ENCODE data around the gene IL22RA2.

IL22RA2 gene

DNA sequence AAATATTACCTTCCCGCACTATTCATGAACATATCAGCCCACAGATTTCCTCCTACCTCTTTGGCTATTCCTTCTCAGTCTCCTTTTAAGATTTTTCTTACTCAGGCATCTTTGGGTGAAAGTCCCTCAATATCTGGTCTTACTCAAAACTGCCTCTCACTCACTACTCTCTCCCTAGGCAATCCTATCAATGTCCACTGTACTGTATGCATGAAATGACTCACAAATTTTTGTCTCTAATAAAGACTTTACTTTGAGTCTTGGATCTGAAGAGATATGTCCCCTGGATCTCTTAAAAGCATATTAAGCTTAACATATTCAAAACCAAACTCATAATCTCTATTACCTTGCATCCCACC lies 24.4 kb downstream of the IL22RA2 start:
- no peak overlapping the region for H3K4ac ChIP-seq (ENCODE audit: low read length)
- DNase-seq (ENCODE audit: low spot score) = no peak
- no peak overlapping the region for H2AFZ ChIP-seq (ENCODE audit: low read length)
- no peak overlapping the region for H2BK5ac ChIP-seq (ENCODE audit: low read length)
- no peak overlapping the region for H3K4me3 ChIP-seq (ENCODE audit: low read length in 2 of 2)
- no peak overlapping the region for H2AK5ac ChIP-seq (ENCODE audit: low read depth, low read length)
- no peaks in the 10 kb centered on the region for H3K9me3 ChIP-seq (replicated peaks in 1 of 2; ENCODE audit: control insufficient read depth in 2 of 2, insufficient read depth in 1 of 2, low read depth in 1 of 2, low read length in 2 of 2)
- no peak overlapping the region for H3K18ac ChIP-seq (ENCODE audit: low read length)
- no peak overlapping the region for H2BK120ac ChIP-seq (ENCODE audit: low read depth, low read length)
- H3K4me2 ChIP-seq (ENCODE audit: insufficient read depth, low read length, poor library complexity, severe bottlenecking) = no peak overlapping the region
- H3K23ac ChIP-seq (ENCODE audit: low read depth, low read length, poor library complexity) = no peak overlapping the region
- no peak overlapping the region for H3K14ac ChIP-seq (ENCODE audit: low read length)
- H3K27ac ChIP-seq (replicated peaks; ENCODE audit: low read length) = no peak overlapping the region
- H3K9ac ChIP-seq (ENCODE audit: low read depth, low read length, poor library complexity) = no peak overlapping the region
- peaks cover 0 to 3% (median 0%) of the 10 kb centered on the region in 3 experiments for H3K27me3 ChIP-seq (ENCODE audit: control insufficient read depth in 3 of 3, insufficient read depth in 3 of 3, low read depth in 1 of 3, low read length in 3 of 3)
- no peaks in the 10 kb centered on the region for H3K4me1 ChIP-seq (ENCODE audit: control insufficient read depth in 2 of 2, insufficient read depth in 1 of 2, low read depth in 1 of 2, low read length in 2 of 2)
- no peak overlapping the region for H4K8ac ChIP-seq (ENCODE audit: low read depth, low read length)
- H3K79me1 ChIP-seq (ENCODE audit: low read depth, low read length) = no peaks in the 10 kb centered on the region
- H2BK15ac ChIP-seq (ENCODE audit: low read length) = no peak overlapping the region
- H3K36me3 ChIP-seq (replicated peaks in 1 of 2; ENCODE audit: control insufficient read depth in 2 of 2, insufficient read depth in 2 of 2, low read length in 2 of 2) = no peaks in the 10 kb centered on the region
- H2BK12ac ChIP-seq (ENCODE audit: low read length) = no peak overlapping the region
- H4K91ac ChIP-seq (ENCODE audit: low read depth, low read length, poor library complexity) = no peak overlapping the region
- no CpG with 5 or more reads among the region's 1 CpG for WGBS, 2 donors (ENCODE audit: extremely low coverage in 2 of 2, insufficient read length in 2 of 2, insufficient replicate concordance in 1 of 2)

DNA sequence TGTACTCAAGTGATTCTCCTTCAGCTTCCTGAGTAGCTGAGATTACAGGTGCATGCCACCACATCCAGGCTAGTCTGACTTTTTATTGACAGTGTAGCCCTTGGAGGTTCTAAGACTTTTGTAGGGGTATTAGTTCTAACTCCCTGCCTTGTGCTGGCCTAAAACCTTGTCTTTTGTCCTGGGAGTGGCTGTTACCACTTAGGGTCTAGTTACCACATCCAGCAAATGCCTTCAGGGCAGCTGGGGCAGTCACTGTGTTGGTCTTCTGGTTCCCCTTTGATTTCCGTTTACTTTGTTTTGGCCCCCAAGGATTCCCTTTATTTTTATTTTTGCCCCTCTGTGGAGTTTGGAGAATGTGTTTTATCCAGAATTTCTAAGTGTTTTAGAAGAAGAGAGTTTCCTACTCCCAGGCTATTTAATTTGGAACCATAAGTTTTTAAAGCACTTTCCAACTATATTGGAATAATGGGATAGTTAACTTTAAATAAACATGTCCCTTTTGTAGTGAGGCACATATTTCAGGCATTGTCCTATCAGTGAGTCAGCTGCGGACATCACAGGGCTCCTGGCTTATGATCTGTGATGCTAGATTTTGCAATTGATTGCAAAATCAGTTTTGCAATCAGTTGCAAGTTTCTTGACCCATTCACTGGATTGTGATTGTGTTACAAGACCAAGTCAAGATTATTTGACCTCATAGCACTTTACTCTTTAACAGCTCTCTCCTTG lies 25.0 kb downstream of the IL22RA2 start:
- no peak overlapping the region for H4K91ac ChIP-seq (ENCODE audit: low read depth, low read length, poor library complexity)
- DNase-seq (ENCODE audit: low spot score) = no peak
- no peak overlapping the region for H3K23ac ChIP-seq (ENCODE audit: low read depth, low read length, poor library complexity)
- H2AFZ ChIP-seq (ENCODE audit: low read length) = no peak overlapping the region
- no peaks in the 10 kb centered on the region for H3K9me3 ChIP-seq (replicated peaks in 1 of 2; ENCODE audit: control insufficient read depth in 2 of 2, insufficient read depth in 1 of 2, low read depth in 1 of 2, low read length in 2 of 2)
- H3K27me3 ChIP-seq (ENCODE audit: control insufficient read depth in 3 of 3, insufficient read depth in 3 of 3, low read depth in 1 of 3, low read length in 3 of 3) = peaks cover 0 to 4% (median 0%) of the 10 kb centered on the region in 3 experiments
- H2BK12ac ChIP-seq (ENCODE audit: low read length) = no peak overlapping the region
- H3K9ac ChIP-seq (ENCODE audit: low read depth, low read length, poor library complexity) = no peak overlapping the region
- H2BK5ac ChIP-seq (ENCODE audit: low read length) = no peak overlapping the region
- H2BK15ac ChIP-seq (ENCODE audit: low read length) = no peak overlapping the region
- H4K8ac ChIP-seq (ENCODE audit: low read depth, low read length) = no peak overlapping the region
- H2BK120ac ChIP-seq (ENCODE audit: low read depth, low read length) = no peak overlapping the region
- no peaks in the 10 kb centered on the region for H3K79me1 ChIP-seq (ENCODE audit: low read depth, low read length)
- no peaks in the 10 kb centered on the region for H3K4me1 ChIP-seq (ENCODE audit: control insufficient read depth in 2 of 2, insufficient read depth in 1 of 2, low read depth in 1 of 2, low read length in 2 of 2)
- no peak overlapping the region for H3K4me2 ChIP-seq (ENCODE audit: insufficient read depth, low read length, poor library complexity, severe bottlenecking)
- H3K14ac ChIP-seq (ENCODE audit: low read length) = no peak overlapping the region
- WGBS, 2 donors (ENCODE audit: extremely low coverage in 2 of 2, insufficient read length in 2 of 2, insufficient replicate concordance in 1 of 2) = no CpG with 5 or more reads among the region's 2 CpGs
- H3K4ac ChIP-seq (ENCODE audit: low read length) = no peak overlapping the region
- H3K27ac ChIP-seq (replicated peaks; ENCODE audit: low read length) = no peak overlapping the region
- H3K18ac ChIP-seq (ENCODE audit: low read length) = no peak overlapping the region
- H3K4me3 ChIP-seq (ENCODE audit: low read length in 2 of 2) = no peak overlapping the region
- H3K36me3 ChIP-seq (replicated peaks in 1 of 2; ENCODE audit: control insufficient read depth in 2 of 2, insufficient read depth in 2 of 2, low read length in 2 of 2) = no peaks in the 10 kb centered on the region
- H2AK5ac ChIP-seq (ENCODE audit: low read depth, low read length) = no peak overlapping the region

DNA sequence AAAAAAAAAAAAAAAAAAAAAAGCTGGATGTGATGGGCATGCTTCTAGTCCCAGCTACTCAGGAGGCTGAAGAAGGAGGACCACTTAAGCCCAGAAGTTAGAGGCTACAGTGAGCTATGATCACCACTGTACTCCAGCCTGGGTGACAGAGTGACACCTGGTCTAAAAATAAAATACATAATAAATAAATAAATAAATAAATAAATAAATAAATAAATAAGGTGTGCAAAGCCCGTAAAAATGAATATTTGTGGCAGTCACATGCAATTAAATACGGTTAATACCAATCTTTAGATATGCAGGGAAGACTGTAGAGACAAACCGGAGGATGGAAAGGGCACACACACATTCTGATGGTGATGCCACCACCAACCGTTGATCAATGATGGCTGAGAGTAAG lies 26.2 kb downstream of the IL22RA2 start:
- H3K27ac ChIP-seq (replicated peaks; ENCODE audit: low read length) = no peak overlapping the region
- H3K27me3 ChIP-seq (ENCODE audit: control insufficient read depth in 3 of 3, insufficient read depth in 3 of 3, low read depth in 1 of 3, low read length in 3 of 3) = peaks cover 0 to 8% (median 0%) of the 10 kb centered on the region in 3 experiments
- no peak overlapping the region for H2BK5ac ChIP-seq (ENCODE audit: low read length)
- no peak overlapping the region for H3K23ac ChIP-seq (ENCODE audit: low read depth, low read length, poor library complexity)
- no peak overlapping the region for H3K4me2 ChIP-seq (ENCODE audit: insufficient read depth, low read length, poor library complexity, severe bottlenecking)
- H2AFZ ChIP-seq (ENCODE audit: low read length) = no peak overlapping the region
- H2AK5ac ChIP-seq (ENCODE audit: low read depth, low read length) = no peak overlapping the region
- H4K8ac ChIP-seq (ENCODE audit: low read depth, low read length) = no peak overlapping the region
- no peaks in the 10 kb centered on the region for H3K79me1 ChIP-seq (ENCODE audit: low read depth, low read length)
- H3K18ac ChIP-seq (ENCODE audit: low read length) = no peak overlapping the region
- H4K91ac ChIP-seq (ENCODE audit: low read depth, low read length, poor library complexity) = no peak overlapping the region
- no peaks in the 10 kb centered on the region for H3K36me3 ChIP-seq (replicated peaks in 1 of 2; ENCODE audit: control insufficient read depth in 2 of 2, insufficient read depth in 2 of 2, low read length in 2 of 2)
- WGBS, 2 donors (ENCODE audit: extremely low coverage in 2 of 2, insufficient read length in 2 of 2, insufficient replicate concordance in 1 of 2) = no CpG with 5 or more reads among the region's 4 CpGs
- H2BK12ac ChIP-seq (ENCODE audit: low read length) = no peak overlapping the region
- DNase-seq (ENCODE audit: low spot score) = no peak
- H2BK15ac ChIP-seq (ENCODE audit: low read length) = no peak overlapping the region
- H2BK120ac ChIP-seq (ENCODE audit: low read depth, low read length) = no peak overlapping the region
- no peak overlapping the region for H3K9ac ChIP-seq (ENCODE audit: low read depth, low read length, poor library complexity)
- no peak overlapping the region for H3K4ac ChIP-seq (ENCODE audit: low read length)
- no peak overlapping the region for H3K4me3 ChIP-seq (ENCODE audit: low read length in 2 of 2)
- H3K9me3 ChIP-seq (replicated peaks in 1 of 2; ENCODE audit: control insufficient read depth in 2 of 2, insufficient read depth in 1 of 2, low read depth in 1 of 2, low read length in 2 of 2) = no peaks in the 10 kb centered on the region
- H3K4me1 ChIP-seq (ENCODE audit: control insufficient read depth in 2 of 2, insufficient read depth in 1 of 2, low read depth in 1 of 2, low read length in 2 of 2) = no peaks in the 10 kb centered on the region
- no peak overlapping the region for H3K14ac ChIP-seq (ENCODE audit: low read length)

DNA sequence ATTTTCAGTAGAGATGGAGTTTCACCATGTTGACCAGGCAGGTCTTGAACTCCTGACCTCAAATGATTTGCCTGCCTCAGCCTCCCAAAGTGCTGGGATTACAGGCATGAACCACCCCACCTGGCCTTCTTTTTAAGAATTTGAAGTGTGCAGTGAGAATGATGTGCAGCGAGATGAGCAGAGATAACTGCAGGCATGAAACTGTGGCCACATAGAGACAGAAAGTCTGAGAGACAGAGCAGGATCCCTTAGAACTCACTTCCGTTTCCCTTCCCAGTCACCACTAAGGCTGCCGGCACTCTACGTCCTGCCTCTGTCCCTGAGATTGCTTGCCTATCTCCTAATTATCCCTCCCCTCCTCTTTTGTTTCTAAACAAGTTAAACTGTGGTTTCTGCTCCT lies 27.2 kb downstream of the IL22RA2 start:
- Histone ChIP-seq H3K4ac (ENCODE audit: low read length) (no peak overlapping the region), H4K91ac (ENCODE audit: low read depth, low read length, poor library complexity) (no peak overlapping the region), H2AFZ (ENCODE audit: low read length) (no peak overlapping the region), H3K9me3 (replicated peaks in 1 of 2; ENCODE audit: control insufficient read depth in 2 of 2, insufficient read depth in 1 of 2, low read depth in 1 of 2, low read length in 2 of 2) (no peaks in the 10 kb centered on the region), H2BK5ac (ENCODE audit: low read length) (no peak overlapping the region), H3K18ac (ENCODE audit: low read length) (no peak overlapping the region), H3K27ac (replicated peaks; ENCODE audit: low read length) (no peak overlapping the region), H2BK120ac (ENCODE audit: low read depth, low read length) (no peak overlapping the region), H3K4me1 (ENCODE audit: control insufficient read depth in 2 of 2, insufficient read depth in 1 of 2, low read depth in 1 of 2, low read length in 2 of 2) (no peaks in the 10 kb centered on the region), H3K79me1 (ENCODE audit: low read depth, low read length) (no peaks in the 10 kb centered on the region), H3K9ac (ENCODE audit: low read depth, low read length, poor library complexity) (no peak overlapping the region), H3K27me3 (ENCODE audit: control insufficient read depth in 3 of 3, insufficient read depth in 3 of 3, low read depth in 1 of 3, low read length in 3 of 3) (peaks cover 0 to 8% (median 0%) of the 10 kb centered on the region in 3 experiments), H3K36me3 (replicated peaks in 1 of 2; ENCODE audit: control insufficient read depth in 2 of 2, insufficient read depth in 2 of 2, low read length in 2 of 2) (no peaks in the 10 kb centered on the region), H3K4me3 (ENCODE audit: low read length in 2 of 2) (no peak overlapping the region), H2AK5ac (ENCODE audit: low read depth, low read length) (no peak overlapping the region), H2BK15ac (ENCODE audit: low read length) (no peak overlapping the region), H4K8ac (ENCODE audit: low read depth, low read length) (no peak overlapping the region), H3K23ac (ENCODE audit: low read depth, low read length, poor library complexity) (no peak overlapping the region), H3K14ac (ENCODE audit: low read length) (no peak overlapping the region), H2BK12ac (ENCODE audit: low read length) (no peak overlapping the region), H3K4me2 (ENCODE audit: insufficient read depth, low read length, poor library complexity, severe bottlenecking) (no peak overlapping the region)
- DNase-seq (ENCODE audit: low spot score) = no peak
- WGBS, 2 donors (ENCODE audit: extremely low coverage in 2 of 2, insufficient read length in 2 of 2, insufficient replicate concordance in 1 of 2) = no CpG with 5 or more reads among the region's 4 CpGs
